Stimulated activated CD8-positive, alpha-beta memory T cell treated with anti-CD3 and anti-CD28 coated beads, Interleukin-4, amount 100 ng/mL, for 24 hours (primary cell): ENCODE measurements around the gene E2F3.

Source experiments
- DNase-seq: peaks from one replicate; pipeline ENCODE4 v3.0.0-alpha.2; 2020; ENCODE audit warnings: low read depth

Gene E2F3

GRCh38 chr6:20533746-20534294 is 132.1 kb downstream of the E2F3 start:
- no peak for DNase-seq

GRCh38 chr6:20534295-20535262 is 132.9 kb downstream of the E2F3 start, which contains the start of gene CDKAL1:
Gene CDKAL1, plus strand, starts transcription at chr6:20534457. Its CDS starts 11,894 bp downstream, at chr6:20546351.
- DNase-seq: peak; percentile 84

GRCh38 chr6:20538131-20538662 is 136.5 kb downstream of the E2F3 start:
- no peak for DNase-seq

- DNase-seq: no peak
Measured at GRCh38 chr6:20538907-20539306, 137.2 kb downstream of the E2F3 start.

- DNase-seq: no peak
Measured at GRCh38 chr6:20539387-20539786, 137.7 kb downstream of the E2F3 start.

GRCh38 chr6:20540683-20541082 is 139.0 kb downstream of the E2F3 start:
- DNase-seq: no peak

GRCh38 chr6:20541382-20541781 is 139.7 kb downstream of the E2F3 start:
- no peak for DNase-seq

- DNase-seq: no peak
Measured at GRCh38 chr6:20542927-20543602, 141.4 kb downstream of the E2F3 start.
